SIG-M5 treated with dmso at 0.1 percent for 504 hours (cell line): ENCODE results near the gene EPX.

ENCODE experiments used
- DNase-seq: peaks from one replicate; lab custom pipeline; 2025; ENCODE audit not compliant: unreplicated experiment; lab: John Stamatoyannopoulos, UW

Gene EPX

GRCh38 chr17:58249270-58250133 is 57.0 kb downstream of the EPX start:
- DNase-seq: peak; percentile 58

DNA sequence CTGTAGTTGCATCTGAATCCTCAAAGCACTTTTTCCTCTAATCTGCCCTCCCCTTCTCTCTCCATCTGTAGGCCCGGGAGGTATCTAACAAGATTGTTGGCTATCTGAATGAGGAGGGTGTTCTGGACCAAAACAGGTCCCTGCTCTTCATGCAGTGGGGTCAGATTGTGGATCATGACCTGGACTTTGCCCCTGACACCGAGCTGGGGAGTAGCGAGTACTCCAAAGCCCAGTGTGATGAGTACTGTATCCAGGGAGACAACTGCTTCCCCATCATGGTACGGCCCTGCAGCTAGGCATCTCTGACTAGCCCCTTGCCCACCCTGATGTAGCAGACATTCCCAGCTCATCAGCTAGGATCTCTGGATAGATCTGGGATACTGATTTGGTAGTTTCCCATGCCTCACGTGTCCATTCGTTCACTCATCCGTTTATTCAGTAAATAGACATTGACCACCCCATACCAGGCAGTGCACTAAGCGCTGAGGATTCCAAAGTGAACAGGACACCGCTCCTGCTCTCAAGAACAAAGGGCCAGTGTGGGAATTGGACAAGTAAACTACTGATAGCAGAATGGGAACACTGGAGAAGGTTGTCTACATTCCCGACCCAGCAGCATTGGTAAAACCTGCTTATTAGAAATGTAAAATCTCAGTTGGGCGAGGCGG is 58.0 kb downstream of the EPX start:
- no peak for DNase-seq

- DNase-seq: no peak
Observed at GRCh38 chr17:58252141-58252540, 59.6 kb downstream of the EPX start.

DNA sequence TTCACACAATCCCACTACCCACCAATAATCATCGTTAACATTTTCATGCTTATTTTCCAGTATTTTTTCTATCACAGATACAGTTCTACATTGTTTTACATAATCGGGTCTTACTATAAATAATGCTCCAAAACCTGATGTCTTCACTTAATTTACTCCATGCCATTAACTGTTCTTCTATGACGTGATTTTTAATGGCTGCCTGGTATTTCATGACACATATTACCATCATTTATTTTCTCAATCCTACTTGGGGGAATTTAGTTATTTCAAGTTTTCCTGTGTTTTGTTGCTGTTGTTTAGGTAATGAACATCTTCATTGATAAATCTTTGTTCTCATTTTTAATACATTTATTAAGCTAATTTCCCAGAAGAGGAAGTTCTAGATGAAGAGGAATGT is 60.6 kb downstream of the EPX start:
- DNase-seq: no peak
